ENCODE data around the gene DHX32.
"Not testable (repeated sequence)": the region's sequence is repeated elsewhere in the genome, so short reads cannot be mapped to it uniquely, and the experiment has no call there.

DHX32 gene

GRCh38 chr10:125881192-125881591, at the start of gene DHX32:
Gene DHX32 (minus strand): TSS chr10:125881292. CDS start chr10:125880824, 468 bp downstream.
- DNase-seq (ENCODE audit: low read depth) = no peak

DNA sequence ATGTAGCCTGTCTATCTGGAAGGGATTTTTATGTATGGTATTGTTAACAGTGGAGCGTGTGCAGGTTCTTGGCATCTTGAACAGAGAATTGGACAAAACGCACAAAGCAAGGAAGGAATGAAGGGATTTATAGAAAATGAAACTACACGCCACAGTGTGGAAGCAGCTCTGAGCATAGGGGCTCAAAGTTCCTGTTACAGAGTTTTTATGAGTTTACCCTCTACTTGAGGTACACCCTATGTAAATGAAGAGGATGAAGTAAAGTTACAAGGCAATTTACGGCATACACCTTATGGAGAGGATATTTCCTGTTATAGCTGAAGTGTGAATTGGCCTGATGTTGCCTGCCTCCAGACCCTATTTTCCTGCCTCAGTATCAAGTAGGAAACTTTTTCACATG, 48.5 kb upstream of the DHX32 start:
- DNase-seq (ENCODE audit: low read depth) = no peak

DNA sequence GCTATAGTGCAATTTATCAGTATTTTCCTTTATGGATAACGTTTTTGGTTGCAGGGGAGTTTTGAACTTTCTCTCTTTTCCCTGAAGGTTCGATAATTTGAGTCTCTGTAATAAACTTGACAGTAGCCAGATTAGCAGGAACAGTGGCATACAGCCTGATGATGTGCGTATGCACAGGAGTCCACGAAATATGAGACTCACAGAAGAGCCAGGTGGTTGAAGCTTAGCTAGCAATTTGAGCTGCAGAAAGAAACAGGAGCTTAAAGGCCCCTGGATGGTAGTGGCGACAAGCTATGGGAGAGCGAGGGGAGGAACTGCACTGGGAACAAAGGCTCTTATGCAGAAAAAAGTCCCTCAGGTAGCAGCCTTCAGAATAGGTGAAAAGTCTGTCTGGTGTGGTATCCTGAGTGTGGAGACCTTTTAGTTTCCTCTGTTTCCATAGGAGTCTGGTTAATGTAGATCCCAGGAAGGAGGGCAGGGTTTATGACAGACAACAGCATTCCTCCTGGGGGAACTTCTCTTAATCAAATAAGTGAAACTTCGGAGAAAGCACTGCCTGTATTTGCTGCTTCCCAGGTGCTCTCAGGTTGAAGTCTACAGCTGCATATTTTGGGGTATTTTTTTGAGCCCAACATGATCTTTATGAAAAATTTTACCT, 48.0 kb upstream of the DHX32 start:
- no peak for DNase-seq (ENCODE audit: low read depth)

- not testable (repeated sequence) for DNase-seq (ENCODE audit: low read depth)
These were observed 46.2 kb upstream of the DHX32 start for GRCh38 chr10:125927265-125927664.

GRCh38 chr10:125926247-125926646, 45.2 kb upstream of the DHX32 start:
- DNase-seq (ENCODE audit: low read depth) = no peak

DNA sequence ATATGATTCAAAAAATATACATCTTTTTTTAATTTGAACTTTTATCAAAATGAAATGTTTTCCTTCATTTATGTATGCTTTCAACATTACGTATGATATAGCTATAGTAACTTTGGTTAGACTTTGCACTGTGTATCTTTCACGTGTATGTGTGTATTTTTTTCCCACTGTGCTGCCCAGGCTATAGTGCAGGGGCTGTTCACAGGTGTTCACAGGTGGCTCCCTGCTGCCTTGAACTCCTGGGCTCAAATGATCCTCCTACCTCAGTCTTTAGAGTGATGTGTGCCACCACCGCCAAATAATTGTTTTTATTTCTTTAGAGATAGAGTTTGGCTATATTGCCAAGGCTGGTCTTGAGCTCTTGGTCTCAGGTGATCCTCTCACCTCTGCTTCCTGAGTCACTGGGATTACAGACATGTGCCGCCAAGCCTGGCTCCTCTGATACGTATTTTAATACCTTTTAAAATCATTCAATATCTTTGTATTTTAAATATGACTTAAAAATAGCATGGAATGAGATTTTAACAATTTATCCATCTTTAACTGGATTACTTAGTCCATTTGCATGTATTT, 44.3 kb upstream of the DHX32 start:
- no peak for DNase-seq (ENCODE audit: low read depth)

GRCh38 chr10:125921643-125922306, 40.7 kb upstream of the DHX32 start:
- not testable (repeated sequence) for DNase-seq (ENCODE audit: low read depth)

DNA sequence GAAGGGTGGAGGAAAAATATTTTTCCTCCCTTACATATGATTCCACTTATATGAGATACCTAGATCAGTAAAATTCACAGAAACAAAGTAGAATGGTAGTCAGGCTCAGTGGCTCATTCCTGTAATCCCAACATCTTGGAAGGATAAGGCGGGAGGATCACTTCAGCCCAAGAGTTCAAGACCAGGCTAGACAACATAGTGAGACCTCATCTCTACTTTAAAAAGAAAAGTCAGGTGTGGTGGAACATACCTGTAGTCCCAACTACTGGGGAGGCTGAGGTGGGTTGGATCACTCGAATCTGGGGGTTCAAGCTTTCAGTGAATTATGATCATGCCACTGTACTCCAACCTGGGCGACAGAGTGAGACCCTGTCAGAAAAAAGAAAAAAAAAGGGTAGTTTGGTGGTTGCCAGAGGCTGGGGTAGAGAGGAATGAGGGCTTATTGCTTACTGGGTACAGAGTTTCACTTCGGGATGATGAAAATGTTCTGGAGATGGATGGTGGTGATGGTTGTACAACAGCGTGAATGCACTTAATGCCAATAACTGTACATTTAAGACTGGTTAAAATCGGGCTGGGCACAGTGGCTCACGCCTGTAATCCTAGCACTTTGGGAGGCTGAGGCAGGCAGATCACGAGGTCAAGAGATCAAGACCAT, 36.7 kb upstream of the DHX32 start:
- not testable (repeated sequence) for DNase-seq (ENCODE audit: low read depth)

GRCh38 chr10:125916977-125917376, 35.9 kb upstream of the DHX32 start:
- no peak for DNase-seq (ENCODE audit: low read depth)

DNA sequence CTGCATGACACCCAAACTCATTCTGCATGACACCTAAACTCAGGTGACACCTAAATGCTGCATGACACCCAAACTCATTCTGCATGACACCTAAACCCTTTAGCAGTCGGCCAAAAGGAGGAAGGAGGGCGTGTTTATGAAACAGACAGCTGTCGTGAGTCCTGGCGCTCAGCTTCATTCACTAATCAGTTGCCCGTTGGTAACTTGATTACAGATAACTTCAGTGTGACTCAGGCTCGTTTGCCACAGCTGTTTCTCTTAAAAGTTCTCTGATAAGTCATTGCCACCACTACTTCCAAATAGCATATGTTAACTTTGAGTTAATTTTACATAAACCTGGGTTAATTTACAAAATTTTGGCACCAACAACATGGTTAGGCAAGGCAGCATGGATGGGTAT, 32.2 kb upstream of the DHX32 start:
- peak; percentile 3 for DNase-seq (ENCODE audit: low read depth)

DNA sequence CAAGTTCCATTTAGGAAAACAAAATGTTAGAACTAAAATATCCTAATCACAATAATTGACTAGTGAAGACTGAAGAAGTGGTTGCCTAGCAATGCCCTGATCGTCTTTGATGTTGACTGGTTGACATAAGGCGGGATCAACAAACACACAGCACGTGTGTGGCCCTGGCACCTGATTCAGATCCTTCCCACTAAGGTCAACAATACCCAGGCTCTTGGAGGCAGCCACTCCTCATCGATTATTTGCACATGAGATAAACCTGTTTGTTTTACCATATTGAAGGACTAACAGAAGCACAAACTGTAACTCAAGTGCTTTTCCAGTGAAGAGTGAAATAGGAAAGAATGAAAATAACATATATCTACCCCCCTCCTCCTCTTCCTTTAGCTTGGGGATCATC, 30.9 kb upstream of the DHX32 start:
- DNase-seq (ENCODE audit: low read depth) = no peak

GRCh38 chr10:125911145-125911544, 30.1 kb upstream of the DHX32 start:
- DNase-seq (ENCODE audit: low read depth) = no peak

DNA sequence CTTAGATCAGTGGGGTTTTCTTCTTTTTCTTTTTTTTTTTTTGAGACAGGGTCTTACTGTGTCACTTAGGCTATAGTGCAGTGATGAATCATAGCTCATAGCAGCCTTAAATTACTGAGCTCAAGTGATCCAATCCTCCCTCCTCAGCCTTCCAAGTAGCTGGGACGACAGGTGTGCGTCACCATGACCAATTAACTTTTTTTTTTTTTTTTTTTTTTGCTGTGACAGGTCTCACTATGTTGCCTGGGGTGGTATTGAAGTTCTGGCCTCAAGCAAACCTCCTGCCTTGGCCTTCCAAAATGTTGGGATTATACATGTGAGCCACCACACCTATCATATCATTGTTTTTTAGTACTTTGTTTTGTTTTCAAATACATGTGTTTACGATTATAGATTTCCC, 28.4 kb upstream of the DHX32 start:
- not testable (repeated sequence) for DNase-seq (ENCODE audit: low read depth)

- not testable (repeated sequence) for DNase-seq (ENCODE audit: low read depth)
These were observed 27.7 kb upstream of the DHX32 start for GRCh38 chr10:125908813-125909212.

DNA sequence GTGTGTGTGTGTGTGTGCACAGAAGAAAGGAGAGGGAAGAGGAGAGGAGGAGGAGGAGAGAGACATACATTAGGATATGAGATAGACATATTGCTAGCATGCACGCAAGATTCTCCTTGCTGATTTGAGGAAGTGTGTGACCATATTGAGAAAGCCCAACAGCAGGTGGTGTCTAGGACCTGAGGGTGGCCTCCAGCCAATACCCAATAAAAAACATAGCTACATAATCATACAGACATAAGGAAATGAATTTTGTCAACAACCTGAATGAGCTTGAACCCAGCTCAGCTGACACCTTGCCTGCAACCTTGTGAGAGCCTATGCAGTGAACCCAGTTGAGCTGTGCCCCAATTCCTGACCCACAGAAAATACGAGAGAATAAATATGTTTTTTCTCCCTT, 26.5 kb upstream of the DHX32 start:
- DNase-seq (ENCODE audit: low read depth) = not testable (repeated sequence)

- not testable (repeated sequence) for DNase-seq (ENCODE audit: low read depth)
These were observed 24.2 kb upstream of the DHX32 start for GRCh38 chr10:125905069-125905994.

DNA sequence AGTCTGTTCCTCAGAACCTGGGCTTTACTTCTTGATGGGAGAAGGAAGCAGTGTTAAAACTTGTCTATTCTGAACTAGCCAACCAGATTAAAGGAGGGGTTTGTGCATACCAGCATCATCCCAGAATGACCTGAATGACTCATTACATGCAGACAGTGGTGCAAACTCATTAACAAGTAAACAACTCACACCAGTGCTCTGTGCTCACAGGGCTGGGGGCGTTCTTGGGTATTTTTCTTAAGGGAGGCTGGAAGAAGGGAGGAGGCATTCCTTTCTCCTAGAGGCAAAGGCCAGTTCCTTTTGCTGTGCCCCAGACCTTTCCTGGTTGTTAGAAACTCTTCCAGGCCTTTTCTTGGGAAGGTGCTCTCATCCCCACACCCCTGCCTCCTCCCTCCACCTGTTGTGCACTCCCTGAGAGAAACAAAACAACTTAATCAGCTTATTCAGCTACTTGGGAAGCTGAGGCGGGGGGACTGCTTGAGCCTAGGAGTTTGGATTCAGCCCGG, 22.1 kb upstream of the DHX32 start:
- not testable (repeated sequence) for DNase-seq (ENCODE audit: low read depth)

- not testable (repeated sequence) for DNase-seq (ENCODE audit: low read depth)
These were observed 19.9 kb upstream of the DHX32 start for GRCh38 chr10:125900963-125901362.

- not testable (repeated sequence) for DNase-seq (ENCODE audit: low read depth)
These were observed 16.2 kb upstream of the DHX32 start for GRCh38 chr10:125897317-125897716.

DNA sequence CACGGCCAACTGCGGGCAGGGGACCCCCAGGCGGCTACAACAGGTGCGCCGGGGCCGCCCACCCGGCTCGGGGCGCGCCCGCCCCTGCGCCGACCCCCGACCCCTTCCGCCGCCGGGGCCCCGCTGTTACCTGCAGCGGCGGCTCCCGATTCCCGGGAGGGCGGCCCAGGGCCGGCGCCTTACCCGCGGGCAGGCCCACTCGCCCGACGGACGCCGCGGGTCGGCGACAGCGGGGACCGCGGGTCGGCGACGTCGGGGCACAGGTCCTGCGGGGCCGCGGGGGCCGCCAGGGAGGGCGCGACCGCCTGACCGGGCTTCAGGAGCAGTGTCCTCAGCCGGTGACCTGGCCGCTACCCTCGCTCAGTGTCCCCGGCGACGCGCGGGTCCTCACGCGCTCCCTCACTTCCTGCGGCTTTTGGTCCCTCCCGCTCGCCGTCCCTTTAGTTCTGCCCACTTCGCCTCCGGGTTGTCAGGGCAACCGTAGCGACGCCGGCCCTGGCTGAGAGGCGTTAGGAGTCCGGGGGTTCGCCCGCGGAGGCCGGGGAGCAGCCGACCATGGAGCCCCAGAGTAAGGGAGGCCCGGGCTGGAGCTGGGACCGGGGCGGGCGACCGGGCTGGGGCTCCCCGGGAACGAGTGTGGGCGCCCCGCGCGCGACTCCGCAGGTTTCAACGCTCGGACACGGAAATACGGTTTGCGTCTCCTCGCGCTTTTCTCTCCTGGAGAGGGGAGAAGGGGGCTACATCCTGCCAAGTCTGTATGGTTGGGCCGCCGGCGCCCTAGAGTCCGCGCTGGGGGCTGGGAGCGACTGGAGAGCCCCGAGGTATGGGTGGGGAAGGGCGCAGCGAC, 15.2 kb upstream of the DHX32 start, which contains the start of gene FANK1:
Gene FANK1 (plus strand): TSS at position 477 of the 847 bp plus-strand sequence. CDS start 79 bp downstream, at position 556.
- DNase-seq (ENCODE audit: low read depth) = peak; percentile 87
